HG02973 (cell line): ENCODE data around the gene DPP9.
"Not testable (repeated sequence)": the region's sequence is repeated elsewhere in the genome, so short reads cannot be mapped to it uniquely, and the experiment has no call there.

Experiments
- ATAC-seq: cut with Tn5 transposase; IDR thresholded peaks from one replicate; pipeline ENCODE4 v1.9.1; 2021; ENCODE audit warnings: moderate library complexity; ENCODE audit not compliant: unreplicated experiment

The DPP9 gene

DNA sequence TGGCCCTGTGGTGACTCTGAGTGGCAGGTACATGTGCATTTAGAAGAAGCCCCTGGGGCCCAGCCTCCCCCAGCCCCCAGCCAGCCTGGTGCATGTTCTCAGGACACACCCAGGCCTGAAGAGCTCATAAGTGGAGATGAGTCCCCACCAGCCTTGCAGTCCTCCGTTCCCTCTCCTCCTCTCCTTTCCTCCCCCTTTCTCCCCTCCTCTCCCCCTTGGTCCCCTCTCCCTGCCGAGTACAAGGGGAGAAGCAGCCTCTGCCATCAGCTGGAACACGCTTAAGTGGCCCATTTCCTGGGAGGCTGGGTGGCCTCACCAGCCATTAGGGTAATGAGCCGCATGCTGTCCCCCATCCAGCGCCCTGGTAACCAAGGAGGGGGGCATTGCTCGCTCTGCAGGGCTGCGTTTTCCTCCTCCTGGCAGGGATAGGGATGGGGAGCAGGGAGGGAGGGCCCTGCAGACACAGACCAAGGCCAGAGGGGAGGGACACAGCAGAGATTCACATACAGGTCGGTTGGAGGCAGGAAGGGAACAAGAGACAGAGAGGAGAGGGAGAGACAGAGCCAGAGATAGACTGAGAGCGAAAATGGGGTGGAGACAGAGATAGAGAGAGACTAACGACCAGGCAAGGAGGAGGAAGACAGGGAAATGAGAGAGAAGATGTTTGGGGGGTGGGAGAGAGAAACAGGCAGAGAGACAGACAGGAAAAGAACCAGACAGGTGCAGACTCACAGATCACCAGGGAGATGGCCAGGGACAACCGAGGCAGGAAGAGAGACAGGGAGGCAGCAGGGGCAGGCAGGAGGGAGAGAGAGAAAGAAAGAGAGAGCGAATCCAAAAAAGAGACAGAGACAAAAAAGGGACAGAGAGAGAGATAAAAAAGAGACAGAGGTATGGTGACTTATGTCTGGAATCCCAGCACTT is 19.3 kb upstream of the DPP9 start:
- no peak for ATAC-seq

DNA sequence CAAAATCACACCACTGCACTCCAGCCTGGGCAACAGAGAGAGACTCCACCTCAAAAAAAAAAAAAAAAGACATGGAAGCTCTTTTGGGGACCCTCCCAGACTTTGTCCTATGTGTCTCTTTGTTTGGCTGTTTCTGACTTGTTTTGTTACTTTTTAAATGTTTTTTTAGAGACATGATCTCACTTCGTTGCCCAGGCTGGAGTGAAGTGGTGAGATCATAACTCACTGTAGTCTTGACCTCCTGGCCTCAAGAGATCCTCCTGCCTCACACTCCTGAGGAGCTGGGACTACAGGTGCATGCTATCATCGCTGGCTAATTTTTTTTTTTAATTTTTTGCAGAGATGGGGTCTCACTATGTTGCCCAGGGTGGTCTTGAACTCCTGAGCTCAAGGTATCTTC is 16.4 kb upstream of the DPP9 start:
- ATAC-seq: no peak

DNA sequence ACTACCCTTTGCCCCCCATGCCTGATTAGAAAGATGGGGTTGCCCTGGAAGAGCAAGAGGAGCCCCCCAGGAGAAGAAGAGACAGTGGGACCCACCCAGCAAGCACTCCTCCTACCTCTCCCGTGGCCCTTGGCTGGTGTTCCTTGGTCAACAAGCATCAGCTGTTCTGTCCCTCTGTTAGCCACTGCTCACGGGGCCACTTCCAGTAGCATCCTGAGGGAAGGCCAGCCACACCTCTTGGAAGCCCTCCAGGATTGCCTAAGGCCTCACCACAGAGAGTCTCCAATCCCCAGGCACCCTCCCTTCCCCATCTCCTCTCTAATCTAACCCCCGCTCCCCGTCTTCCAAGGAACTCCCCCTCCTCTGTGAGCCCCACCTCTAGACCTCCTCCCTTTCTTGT is 15.1 kb upstream of the DPP9 start:
- no peak for ATAC-seq

GRCh38 chr19:4737955-4738600 is 14.4 kb upstream of the DPP9 start:
- no peak for ATAC-seq

GRCh38 chr19:4733755-4734345 is 10.2 kb upstream of the DPP9 start:
- ATAC-seq: no peak

- ATAC-seq: no peak
These were observed 9.1 kb upstream of the DPP9 start for GRCh38 chr19:4732680-4733114.

GRCh38 chr19:4730740-4731171 is 7.1 kb upstream of the DPP9 start:
- no peak for ATAC-seq

DNA sequence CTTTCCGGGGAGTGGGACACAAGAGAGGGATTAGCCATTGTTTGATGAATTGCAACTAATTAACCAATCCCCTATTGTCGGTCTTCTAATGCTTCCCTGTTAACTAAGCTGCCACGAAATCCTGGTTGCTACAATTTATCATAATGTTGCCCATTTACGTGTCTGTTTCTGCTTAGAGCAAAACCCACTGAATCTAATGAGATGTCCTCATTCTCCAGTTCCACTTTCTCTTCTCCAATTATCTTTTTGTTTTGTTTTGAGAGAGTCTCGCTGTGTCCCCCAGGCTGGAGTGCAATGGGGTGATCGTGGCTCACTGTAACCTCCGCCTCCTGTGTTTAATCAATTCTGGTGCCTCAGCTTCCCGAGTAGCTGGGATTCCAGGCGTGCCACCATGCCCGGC is 5.2 kb upstream of the DPP9 start:
- no peak for ATAC-seq

- ATAC-seq: no peak
These were observed 709 bp downstream of the DPP9 start for GRCh38 chr19:4722671-4723594.

DNA sequence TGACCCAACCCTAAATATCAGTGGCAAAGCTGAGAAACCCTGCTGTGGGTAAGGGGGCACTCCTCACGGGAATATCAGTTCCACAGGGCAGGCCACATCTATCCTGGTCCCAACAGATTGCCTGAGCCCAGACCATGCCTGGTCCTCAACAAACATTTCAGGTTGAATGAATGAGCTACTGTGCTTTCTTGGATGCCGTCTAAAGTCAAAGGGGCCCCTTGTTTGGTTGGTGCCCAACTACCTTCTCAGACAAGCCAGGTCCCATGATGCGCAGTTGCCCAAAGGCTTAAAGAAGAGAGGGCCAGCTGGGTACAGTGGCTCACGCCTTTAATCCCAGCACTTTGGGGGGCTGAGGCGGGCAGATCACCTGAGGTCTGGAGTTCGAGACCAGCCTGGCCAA is 2.4 kb downstream of the DPP9 start:
- ATAC-seq: no peak

GRCh38 chr19:4720037-4720700 is 3.5 kb downstream of the DPP9 start:
- no peak for ATAC-seq

- ATAC-seq: no peak
These were observed 4.2 kb downstream of the DPP9 start for GRCh38 chr19:4719499-4719866.

DNA sequence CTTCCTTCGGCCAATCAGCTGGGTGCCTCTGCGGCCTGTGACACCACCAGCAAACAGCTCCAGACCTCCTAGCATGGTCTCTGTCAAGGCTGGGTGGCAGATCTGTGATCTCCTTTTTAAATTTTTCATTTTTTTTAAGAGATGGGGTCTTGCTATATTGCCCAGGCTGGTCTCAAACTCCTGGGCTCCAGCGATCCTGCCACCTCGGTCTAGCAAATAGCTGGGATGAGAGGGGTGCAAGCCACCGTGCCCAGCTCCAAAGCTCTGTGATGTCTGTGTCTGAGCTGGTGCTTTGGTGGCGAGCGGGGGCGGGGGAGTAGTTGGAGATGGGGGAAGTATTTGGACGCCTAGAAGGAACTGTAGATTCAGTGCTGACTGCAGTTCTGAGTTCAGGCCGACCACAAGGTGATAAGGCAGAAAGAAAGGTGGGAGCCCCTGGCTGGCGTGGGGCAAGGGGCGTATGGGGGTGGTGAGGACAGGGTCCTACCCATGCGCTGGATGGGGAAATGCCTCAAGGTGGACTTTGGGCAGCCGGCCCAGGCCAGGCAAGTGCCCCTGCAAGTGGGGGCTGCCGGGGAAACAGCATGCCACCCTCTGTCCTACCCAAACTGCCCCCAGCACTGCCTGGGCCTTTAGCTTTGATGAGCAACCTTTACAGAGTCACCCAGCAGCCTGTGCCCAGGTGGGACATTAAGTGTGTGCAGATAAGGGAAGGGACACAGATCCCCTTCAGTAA is 5.5 kb downstream of the DPP9 start:
- no peak for ATAC-seq

- no peak for ATAC-seq
These were observed 6.3 kb downstream of the DPP9 start for GRCh38 chr19:4717191-4717965.

DNA sequence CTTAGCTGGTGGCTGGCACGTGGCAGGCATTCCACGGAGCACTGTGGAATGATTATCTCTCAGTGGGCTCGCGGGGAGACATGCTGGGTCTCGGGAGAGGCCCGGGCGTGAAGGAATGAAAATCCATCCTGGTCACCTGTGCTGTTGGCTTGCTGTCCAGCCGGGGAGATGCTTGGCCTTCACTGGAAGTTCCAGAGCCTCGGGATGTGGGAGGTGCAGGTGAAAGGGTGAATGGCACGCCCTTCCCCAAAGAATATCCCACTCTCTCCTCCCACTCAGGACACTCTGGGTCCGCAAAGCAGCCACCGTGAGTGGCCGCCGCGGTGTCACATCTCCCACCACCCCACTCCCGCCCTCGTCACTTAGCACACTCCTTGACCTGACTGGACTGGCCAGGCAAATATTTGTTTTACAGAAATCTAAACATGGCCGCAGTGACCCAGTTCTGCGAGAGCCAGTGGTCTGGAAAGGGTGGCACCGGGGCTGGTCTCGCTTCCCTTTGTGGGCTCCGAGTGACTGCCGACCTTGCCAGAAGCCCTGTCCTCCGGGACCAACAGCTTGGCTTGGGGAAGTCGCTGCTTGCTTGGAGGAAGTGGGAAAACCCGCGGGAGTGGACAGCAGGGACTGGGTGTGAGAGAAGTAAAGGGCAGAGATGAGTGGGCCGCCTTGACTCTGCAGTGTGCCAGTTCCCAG is 8.0 kb downstream of the DPP9 start:
- no peak for ATAC-seq

GRCh38 chr19:4715178-4715528 is 8.5 kb downstream of the DPP9 start:
- ATAC-seq: not testable (repeated sequence)

DNA sequence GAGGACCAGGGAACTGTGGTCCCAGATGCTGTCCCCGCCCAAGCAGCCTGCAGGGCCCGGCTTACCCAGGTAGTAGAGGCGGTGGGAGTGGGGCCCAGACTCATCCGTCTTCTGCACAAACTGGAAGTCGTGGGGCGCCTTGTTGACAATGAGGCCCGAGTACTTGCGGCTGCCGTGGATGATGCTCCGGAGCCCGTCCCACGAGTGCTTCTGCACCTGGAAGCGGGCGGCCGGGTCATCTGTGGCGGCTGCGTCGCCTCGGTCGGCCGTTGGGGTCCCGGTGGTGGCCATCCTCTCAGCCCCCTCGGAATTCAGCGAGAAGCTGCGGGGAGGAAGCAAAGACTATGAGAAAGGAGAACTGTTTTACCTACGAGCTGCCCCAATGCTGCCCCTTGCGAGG is 9.6 kb downstream of the DPP9 start:
- no peak for ATAC-seq

DNA sequence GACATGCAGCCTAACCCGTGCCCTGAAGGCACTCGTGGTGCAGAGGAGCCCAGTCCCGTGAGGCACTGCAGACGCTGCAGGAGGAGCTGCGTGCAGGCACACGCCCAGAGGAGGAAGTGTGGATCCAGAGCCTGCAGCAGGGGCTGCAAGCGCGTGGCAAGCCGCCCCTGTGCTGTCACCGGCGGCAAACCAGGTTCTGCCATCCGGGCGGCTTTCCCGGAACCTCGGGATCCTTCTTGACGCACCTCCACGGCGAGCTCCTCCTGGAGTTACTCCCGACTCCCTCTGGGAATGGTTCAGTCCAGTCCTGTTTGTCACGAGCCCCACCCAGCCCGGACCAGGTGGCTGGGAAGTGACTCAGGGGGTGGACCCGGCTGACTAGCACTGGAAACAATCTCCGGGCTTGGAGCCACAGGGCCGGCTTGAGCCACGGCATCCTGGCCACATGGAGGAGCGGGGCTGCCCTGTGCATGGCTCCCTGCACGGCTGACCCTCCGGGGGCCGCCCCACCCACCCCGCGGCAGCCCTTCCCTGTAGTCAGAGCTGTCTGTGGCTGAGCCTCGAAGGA is 10.2 kb downstream of the DPP9 start:
- ATAC-seq: no peak
